WTC11 (cell line): ENCODE data around the gene DMWD.

Experiments
- ATF1 ChIP-seq: sonication (generic); formaldehyde crosslinking; IDR thresholded peaks from 2 replicates; pipeline ENCODE4 v1.8.1; 2023; ENCODE audit warnings: mild to moderate bottlenecking, moderate library complexity, missing genetic modification reagents
- CBFB ChIP-seq: sonication (generic); formaldehyde crosslinking; IDR thresholded peaks from 2 replicates; pipeline ENCODE4 v1.8.1; 2022; ENCODE audit warnings: mild to moderate bottlenecking, low read depth, missing genetic modification reagents
- CTCF ChIP-seq: fragments of 200-600 bp; IDR thresholded peaks from 2 replicates; pipeline ENCODE4 v1.8.0; 2022; ENCODE audit warnings: antibody characterized with exemption
- FOXK1 ChIP-seq: sonication (generic); formaldehyde crosslinking; IDR thresholded peaks from 2 replicates; pipeline ENCODE4 v1.8.0; 2022; ENCODE audit warnings: mild to moderate bottlenecking, moderate library complexity, missing genetic modification reagents
- SP1 ChIP-seq: sonication (generic); formaldehyde crosslinking; conservative IDR thresholded peaks from 2 replicates; pipeline ENCODE4 v1.8.1; 2022; ENCODE audit warnings: missing genetic modification reagents
- TF ChIP-seq, protein P1 (sequence below): sonication (generic); formaldehyde crosslinking; conservative IDR thresholded peaks from 2 replicates; pipeline ENCODE4 v1.8.1; 2022; ENCODE audit warnings: mild to moderate bottlenecking, missing genetic modification reagents

DNA sequence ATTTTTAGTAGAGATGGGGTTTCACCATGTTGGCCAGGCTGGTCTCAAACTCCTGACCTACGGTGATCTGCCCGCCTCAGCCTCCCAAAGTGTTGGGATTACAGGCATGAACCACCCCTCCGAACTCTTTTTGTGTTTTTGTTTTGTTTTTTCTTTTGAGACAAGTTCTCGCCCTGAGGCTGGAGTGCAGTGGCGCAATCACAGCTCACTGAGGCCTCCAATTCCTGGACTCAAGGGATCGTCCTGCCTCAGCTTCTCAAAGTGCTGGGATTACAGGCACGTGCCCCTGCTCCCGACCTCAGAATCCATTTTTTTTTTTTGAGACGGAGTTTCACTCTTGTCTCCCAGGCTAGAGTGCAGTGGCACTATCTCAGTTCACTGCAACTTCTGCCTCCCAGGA is 35.0 kb downstream of the DMWD start:
- TF ChIP-seq CTCF (no peak), SP1 (CRISPR knock-in tag) (no peak), FOXK1 (CRISPR knock-in tag) (no peak), CBFB (CRISPR knock-in tag) (no peak), ATF1 (CRISPR knock-in tag) (no peak)
- TF ChIP-seq, protein P1, sequence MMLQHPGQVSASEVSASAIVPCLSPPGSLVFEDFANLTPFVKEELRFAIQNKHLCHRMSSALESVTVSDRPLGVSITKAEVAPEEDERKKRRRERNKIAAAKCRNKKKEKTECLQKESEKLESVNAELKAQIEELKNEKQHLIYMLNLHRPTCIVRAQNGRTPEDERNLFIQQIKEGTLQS, result no peak
